Medulla oblongata (tissue), 1 donor: Measurements from ENCODE around the gene RFK.

ENCODE experiments used
- DNase-seq: peaks from one replicate; pipeline ENCODE4 v3.0.0-alpha.2; 2015; ENCODE audit errors: extremely low spot score

The RFK gene

DNA sequence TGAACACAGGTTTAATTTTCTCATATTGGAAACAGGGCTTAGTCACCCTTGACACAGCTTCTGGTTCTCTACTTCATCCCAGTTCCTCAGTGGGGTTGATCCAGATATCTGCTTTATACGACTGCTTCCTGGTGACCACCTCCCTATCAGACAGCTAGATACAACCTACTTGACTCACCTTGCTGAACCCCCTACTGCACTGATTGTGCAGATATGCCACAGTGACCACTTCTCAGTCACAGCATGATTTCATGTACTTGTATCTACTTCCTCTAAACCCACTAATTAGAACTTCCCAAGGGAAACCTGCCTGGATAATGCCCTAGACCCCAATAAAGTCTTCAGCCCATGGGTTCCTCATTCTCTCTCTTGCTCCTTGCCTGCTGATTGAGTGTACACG lies 18.4 kb upstream of the RFK start:
- DNase-seq, result no peak

DNA sequence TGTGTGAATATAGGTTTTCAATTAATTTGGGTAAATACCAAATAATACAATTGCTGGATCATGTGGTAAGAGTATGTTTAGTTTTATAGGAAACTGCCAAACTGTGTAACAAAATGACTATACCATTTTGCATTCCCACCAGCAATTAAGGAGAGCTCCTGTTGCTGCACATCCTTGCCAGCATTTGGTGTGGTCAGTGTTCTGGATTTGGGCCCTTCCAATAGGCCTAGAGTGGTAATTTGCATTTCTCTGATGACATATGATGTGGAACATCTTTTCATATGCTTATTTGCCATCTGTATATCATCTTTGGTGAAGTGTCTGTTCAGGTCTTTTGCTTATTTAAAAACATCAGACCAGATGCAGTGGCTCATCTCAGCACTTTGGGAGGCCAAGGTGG lies 11.6 kb upstream of the RFK start:
- no peak for DNase-seq

DNA sequence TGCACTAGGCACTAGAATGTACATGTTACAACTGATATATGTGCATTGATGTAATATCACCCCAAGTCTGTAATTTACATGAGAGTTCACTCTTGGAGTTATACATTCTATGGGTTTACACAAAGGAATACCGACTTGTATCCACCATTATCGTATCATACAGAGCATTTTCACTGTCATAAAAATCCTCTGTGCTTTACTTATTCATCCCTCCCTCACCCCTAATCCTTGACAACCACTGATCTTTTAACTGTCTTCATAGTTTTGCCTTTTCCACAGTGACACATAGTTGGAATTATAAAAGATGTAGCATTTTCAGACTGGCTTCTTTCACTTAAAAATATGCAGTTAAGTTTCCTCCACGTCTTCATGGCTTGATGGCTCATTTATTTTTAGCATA lies 11.1 kb upstream of the RFK start:
- DNase-seq, result no peak

DNA sequence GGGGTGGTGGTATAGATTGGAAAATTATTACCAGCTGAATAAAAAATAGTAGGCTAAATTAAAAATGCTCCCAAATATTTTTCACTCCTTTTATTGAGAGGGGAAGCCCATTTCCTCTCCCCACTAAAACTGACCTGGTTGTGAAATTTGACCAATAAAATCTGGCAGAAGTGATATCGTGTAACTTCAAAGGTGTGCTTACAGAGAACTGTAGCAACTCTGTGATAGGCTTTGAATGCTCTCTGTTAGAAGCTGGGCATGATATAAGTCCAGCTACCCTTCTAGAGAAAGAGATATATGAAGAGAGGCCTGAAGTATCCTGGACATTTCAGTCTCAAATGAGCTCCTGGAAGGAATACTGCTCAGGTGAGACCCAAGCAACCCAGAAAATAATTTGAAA lies 10.2 kb upstream of the RFK start:
- no peak for DNase-seq

DNA sequence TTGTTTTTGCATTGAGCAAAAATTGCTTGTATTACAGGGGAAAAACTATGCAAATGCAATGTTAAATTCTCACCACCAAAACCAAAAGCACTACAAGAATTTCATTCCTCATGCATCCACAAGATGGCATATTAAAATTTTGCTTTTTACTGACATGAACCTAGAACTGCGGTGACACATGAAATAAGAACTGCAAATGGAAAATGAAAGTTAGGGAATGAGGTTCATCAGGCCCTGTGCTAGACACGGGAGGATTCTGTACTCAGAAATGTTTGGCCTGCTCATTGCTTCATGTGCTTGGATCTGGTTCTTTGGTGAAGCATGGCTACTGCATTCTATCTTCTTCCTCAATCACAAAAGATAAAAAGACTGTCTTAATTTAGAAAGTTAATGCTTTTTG lies 9.1 kb upstream of the RFK start:
- DNase-seq, result peak; percentile 46

DNA sequence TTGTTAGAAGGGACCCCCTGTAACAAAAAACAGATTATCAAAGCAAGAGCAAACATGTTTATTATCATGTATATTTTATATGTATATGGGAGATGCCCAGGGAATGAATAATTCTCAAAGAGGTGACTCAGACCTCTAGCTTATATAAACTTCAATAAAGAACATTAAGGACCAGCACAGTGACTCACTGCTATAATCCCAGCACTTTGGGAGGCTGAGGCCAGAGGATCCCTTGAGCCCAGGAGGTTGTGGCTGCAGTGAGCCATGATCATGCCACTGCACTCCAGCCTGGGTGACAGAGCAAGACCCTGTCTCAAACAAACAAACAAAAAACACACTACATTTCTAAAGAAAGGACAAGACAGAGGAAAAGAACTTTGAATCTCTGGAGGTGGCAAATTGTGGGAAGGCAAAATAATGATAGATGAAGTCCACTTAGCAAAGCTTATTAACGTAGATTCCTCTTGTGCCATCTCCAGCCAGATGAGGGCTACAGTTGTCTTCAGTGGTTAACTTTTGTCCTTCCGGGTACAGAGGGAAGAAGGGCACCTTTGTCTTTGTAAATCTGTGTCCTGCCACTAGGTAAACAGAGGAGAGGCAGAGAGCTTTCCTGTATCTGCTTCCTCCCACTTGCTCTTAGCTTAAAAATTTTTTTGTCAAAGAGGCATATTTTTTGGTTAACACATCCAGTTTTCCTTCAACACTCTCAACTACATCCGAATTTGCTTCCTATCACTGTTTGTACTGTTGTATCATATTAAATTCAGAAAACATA lies 7.5 kb upstream of the RFK start:
- DNase-seq, result no peak

DNA sequence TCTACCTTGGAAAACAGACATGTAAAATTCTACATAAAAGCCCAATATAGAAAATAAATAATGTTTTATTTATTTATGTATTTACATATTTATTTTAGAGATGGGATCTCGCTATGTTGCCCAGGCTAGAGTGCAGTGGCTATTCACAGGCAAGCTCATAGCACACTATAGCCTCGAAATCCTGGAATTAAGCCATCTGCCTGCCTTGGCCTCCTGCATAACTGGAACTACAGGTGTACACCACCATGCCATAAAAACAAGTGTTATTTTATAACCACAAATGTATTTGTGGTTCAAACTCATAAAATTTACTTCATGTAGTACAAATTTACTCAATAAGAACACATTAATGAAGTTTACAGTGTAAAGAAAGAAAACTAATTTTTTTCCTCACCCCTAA lies 7.0 kb upstream of the RFK start:
- DNase-seq, result no peak

DNA sequence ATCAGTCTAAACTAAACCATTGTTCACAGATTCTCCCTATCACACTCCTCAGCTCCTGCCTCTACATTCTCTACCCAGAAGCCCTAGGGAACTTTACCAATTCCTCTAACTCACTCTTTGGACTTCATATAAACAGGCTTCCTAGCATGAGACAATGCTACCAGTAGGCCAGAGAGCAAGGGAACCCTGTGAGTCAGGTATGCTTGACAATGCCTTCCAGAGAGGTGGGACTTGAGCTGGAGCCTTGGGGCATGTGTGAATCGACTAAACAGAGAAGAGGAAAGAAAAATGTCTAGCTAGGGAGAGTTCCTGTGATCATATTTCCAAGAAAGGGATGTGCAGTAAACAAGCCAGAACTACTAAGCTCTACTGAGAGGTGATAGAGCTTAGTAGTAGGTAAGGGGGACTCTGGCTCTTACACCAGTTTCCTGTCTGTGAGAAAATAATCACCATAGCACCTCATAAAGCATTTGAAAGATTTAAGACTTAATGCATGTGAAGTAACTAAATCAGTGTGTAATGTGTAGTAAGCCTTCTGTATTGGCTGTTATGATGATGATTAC lies 6.4 kb upstream of the RFK start:
- DNase-seq, result no peak

DNA sequence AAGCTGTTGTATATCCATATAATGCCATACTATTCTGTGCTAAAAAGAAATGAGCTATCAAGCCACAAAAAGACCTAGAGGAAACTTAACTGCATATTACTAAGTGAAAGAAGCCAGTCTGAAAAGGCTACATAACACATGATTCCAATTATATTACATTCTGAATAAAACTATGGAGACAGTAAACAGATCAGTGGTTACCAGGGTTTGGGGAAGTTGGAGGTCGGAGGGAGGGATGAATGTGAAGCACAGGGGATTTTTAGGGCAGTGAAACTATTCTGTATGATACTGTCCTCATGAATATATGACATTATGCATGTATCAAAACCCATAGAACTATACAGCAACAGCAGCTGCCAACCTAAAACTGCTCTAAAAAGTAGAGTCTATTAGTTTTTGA lies 5.6 kb upstream of the RFK start:
- DNase-seq, result no peak

DNA sequence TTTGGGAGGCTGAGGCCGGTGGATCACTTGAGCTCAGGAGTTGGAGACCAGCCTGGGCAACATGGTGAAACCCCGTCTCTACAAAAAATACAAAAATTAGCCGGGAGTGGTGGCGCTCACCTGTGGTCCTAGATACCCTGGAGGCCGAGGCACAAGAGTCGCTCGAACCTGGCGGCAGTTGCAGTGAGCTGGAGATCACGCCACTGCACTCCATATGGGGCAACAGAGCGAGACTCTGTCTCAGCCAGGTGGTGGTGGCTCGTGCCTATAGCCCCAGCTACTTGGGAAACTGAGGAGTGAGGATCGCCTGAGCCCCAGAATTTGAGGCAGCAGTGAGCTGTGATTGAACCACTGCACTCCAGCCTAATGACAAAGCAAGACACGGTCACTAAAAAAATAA lies 2.4 kb upstream of the RFK start:
- DNase-seq, result no peak

DNA sequence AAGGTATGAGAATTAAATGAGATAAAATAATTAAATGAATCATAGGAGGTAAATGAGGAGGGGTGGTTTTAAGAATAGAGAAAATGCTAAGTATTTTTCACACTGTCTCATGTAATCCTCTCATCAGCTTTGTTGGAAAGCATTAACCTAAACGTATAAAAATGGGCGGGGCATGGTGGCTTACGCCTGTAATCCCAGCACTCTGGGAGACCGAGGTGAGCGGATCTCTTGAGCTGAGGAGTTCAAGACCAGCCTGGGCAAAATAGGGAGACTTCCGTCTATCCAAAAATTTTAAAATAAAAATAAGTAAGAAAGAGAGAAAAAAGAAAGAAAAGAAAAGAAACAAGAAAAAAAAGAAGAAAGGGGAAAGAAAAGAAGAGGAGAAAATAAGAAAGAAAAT lies 1.9 kb upstream of the RFK start:
- no peak for DNase-seq

DNA sequence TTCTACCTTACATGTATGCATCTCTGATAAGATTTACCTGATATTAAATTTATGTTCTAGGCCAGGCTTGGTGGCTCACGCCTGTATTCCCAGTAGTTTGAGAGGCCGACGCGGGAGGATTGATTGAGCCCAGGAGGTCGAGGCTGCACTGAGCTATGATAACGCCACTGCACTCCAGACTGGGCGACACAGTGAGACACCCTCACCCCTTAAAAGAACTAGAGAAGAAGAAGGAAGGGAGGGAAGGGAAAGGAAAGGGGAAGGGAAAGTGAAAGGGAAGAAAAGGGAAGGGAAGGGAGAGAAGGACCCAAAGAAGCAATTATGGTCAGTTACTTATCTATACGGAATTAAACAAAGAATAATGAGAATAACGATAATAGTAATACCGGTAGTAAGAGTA lies 1.2 kb upstream of the RFK start:
- DNase-seq, result peak; percentile 17

DNA sequence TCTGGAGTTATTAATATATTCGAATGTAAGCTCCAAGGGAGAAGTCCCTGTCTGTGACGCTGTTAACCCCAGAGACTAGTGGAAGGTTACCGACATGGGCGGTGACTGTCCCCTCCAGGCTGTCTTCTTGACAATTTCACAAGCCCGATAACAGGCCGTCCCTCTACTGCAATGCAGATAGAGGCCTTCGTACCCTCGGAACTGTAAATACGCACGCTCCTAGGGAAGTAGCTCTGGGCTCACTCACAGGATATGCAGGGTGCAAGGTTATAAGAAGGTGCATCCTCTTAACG lies 680 bp upstream of the RFK start:
- DNase-seq, result no peak

DNA sequence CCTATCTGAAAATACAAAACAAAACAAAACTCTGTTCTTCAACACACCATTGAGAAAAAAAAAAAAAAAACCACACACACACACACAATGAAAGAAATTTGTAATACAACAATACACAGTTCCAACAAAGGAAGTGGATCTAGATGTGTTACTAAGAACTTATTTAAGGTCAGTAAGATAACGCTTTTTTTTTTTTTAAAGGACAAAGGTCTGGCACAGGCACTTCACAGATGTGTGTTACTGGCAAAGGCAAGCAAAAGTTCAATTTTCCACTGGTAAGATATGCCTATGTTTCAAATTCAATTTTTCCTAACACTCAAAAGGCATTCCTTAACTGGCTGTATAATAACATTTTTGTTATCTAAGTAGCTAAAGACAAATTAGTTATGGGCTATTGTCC lies 3.6 kb downstream of the RFK start:
- DNase-seq, result no peak

DNA sequence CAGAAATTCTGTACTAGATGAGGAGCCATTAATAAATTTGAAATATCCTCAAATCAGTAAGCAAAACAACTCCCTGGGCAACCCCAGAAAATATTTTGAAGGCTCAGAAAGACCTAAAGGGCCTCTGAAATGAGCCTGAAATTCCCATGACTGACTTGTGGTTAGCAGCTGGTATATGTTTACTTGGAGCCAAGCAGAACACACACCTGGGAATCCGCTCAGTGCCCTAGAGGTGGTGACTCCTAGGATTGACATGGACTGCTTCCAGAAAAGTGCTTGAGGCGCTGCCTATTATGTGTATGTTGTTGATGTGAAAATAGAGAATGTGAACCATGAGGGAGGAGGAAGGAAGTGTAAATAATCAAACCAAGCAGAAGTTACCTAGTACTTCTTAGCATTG lies 14.7 kb downstream of the RFK start:
- DNase-seq, result no peak

DNA sequence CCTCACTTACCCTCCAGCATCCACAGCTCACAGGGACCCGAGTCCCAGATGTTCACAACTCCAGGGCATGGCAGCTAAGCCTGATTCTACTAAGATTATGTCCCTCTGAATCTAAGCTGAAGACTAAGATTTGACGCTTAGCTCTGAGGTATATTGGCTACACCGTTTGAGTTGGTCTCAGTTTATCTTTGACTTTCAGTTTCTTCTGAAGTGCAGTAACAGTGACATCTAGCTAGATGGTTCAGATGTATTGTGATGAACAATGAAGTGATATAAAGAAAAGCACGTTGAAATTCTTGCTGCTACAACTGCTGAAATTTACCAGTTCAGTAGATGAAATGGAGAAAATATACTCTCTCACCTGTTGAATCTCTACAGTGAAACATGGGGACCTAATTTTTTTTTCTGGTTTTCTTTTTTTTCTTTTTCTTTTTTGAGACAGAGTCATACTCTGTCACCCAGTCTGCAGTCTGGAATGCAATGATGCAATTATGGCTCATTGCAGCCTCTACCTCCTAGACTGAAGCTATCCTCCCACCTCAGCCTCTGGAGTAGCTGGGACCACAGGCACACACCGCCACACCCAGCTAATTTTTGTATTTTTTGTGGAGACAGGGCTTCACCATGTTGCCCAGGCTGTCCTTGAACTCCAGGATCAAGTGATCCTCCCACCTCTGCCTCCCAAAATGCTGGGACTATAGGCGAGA lies 15.7 kb downstream of the RFK start:
- DNase-seq, result no peak

DNA sequence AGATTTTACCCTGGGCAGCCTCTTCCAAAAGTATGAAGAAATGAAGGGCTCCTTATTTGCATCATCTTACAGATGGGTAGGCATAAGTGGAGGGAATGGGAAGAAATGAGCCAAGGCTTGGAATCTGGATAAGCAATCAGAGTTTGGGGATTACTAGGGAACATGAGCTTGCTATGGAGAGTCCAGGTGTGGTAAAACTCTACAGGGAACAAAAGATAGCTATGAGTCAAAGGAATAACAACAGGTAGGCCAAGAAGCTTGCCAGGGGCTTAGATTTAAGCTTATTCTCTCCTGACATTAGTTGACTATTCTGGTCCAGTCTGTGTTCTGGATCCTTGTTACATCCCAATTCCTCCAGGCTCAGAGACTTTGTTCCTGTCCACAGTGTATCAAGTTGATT lies 16.4 kb downstream of the RFK start:
- no peak for DNase-seq

DNA sequence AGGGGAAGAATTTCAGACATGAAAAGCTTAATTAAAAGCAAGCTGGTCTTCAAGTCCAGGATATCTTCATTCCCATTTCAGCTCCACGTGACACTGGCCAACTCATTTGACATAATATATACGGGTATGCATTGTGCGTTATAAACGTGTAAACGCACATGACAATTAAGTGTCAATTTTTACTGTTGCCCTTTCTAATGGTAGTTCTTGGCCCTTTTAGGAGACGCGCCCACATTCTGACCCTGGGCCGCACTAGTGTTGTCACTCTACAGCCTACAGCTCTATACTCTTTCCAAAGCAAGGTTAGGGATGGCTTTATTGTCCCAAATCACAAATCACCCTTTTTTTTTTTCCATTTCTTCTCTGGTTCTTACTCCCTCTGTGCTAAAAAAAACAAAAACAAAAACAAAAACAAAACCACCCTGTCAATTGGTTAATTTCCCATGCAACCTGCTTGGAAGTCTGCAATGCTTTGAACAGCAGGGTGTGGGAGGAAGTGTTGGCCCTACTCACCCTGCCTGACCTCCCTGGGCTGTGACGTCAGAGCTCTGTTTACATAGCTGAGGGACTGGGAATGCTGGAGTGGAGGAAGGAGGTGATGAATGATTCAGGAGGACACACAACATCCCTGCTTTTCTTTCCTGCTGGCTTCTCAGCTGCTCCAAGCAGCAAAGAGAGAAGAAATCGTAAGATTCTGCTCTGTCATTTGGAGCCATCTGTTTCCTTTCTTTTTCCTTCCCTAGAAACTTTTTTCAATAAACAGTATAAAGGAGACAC lies 19.3 kb downstream of the RFK start:
- DNase-seq, result no peak

DNA sequence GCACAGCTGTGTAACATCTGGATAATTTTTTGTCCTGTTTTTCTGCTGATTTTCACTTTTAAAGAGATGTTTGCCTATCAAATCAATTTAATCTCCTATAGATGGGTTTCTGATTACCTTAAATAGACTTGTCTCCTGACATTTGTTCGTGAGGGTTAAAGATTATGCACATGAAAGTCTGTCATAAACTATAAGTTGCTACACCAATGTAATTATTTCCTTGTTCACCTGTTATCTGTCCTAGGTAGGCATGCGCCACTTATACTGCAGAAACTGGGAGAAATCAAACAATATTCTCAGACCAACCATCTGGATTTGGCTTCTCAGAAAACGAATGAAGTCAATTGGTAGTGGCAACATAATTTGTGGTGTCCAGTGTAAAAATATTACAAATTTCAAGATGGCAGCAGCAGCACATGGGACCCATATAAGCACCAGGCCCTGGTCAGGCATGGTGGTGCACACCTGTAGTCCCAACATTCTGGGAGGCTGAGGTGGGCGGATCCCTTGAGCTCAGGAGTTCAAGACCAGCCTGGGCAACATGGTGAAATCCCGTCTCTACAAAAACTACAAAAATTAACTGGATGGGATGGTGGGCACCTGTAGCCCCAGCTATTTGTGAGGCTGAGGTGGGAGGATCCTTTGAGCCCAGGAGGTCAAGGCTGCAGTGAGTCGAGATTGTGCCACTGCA lies 20.3 kb downstream of the RFK start:
- no peak for DNase-seq

DNA sequence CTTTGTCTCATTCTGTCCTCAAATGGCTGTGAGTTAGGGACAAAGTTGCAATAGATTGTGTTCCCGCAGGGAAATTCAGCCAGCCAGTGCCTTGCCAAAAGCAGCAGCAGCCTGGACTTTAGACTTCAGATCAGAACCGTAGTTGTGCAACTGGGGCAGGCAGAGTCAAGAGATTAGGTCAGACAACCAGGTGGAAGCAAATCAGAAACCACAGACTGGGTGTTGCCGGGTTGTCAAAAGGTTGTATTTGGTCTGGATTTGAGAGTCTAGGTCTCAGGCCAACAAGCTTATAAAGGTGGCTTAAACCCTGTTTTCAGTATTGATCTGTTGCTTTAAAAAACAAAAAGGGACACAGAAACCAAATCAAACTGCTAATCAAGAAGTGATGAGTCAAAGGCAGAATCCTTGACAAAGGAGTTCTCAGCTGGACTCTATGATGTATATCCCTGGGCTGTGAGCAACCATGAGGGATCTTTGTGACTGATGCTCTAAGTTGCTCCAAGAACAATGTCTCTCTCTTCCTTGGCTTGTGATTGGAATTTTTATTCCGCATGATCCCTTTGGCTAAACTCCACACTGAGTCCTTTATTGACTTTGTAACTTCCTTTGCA lies 20.9 kb downstream of the RFK start:
- DNase-seq, result peak; percentile 15

DNA sequence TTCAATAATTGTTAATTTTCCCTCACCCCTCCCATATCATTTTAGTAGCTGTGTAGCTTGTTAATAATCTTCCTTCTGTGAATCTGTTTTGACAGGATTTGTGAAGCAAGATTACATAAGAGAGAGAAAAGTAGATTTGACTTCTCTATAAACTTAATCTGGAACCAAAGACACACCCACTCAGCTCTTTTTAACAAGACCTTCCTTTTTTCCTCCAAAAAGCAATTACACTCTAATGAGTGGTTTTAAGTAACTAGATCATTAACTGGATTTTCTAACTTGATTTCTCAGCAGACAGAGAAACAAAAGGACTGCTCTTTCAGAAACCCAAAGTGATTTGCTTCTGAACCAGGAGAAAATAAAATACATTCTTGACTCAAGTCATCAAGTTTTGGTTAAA lies 21.9 kb downstream of the RFK start:
- DNase-seq, result no peak

DNA sequence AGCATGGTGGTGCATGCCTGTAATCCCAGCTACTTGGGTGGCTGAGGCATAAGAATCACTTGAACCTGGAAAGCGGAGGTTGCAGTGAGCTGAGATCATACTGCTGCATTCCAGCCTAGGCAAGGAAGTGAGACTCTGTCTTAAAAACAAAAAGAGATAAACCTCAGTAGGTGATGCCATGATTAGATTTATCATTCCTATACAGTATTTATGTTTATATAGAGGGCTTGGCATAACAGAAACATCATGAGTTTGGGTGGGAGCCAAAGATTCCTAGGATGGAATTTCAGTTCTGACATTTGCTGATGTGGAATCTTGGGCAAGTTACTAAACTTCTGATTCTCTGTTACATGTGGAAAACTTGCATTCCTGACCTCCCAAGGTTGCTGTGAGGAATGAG lies 22.3 kb downstream of the RFK start:
- no peak for DNase-seq
